Breast epithelium (tissue), 3 donors: Measurements from ENCODE around the gene GHRHR.

Experiments used
- CTCF ChIP-seq, 3 donors: fragments of 450-650 bp; IDR thresholded peaks; one replicate each; pipeline ENCODE4 v1.5.1; 2016 to 2017; ENCODE audit warnings: antibody characterized with exemption in 3 of 3, mild to moderate bottlenecking in 3 of 3, moderate library complexity in 3 of 3
- POLR2A ChIP-seq: fragments of 450-650 bp; IDR thresholded peaks from one replicate; pipeline ENCODE4 v1.6.1; 2016; ENCODE audit warnings: antibody characterized with exemption, mild to moderate bottlenecking, moderate library complexity

- TF ChIP-seq CTCF (IDR thresholded peaks at IDR 0.05): no peak
- no peak for TF ChIP-seq POLR2A
Measured at GRCh38 chr7:30928254-30928872, 35.4 kb upstream of the GHRHR start.
